K562 (cell line): Measurements from ENCODE around the gene SMAD1. TPM values are rescaled to one million over a fixed set of nuclear protein-coding genes. Genes with fewer than 3 reads are reported as not detected.

Experiments used
- ATAC-seq: fragments of 200-7000 bp; cut with Tn5 transposase; 3 replicates; pipeline ENCODE4 v1.9.1; 2020; ENCODE audit warnings: moderate library complexity
- BruUV-seq: library from RNA; stranded (reverse); fragments of 400-500 nt; replicated peaks from 2 replicates; lab custom pipeline; 2021; lab: Mats Ljungman, UMichigan
- CTCF ChIA-PET: fragments of 300-600 bp; formaldehyde crosslinking; extraction: SDS; loops from one replicate; lab custom pipeline; 2021; ENCODE audit warnings: low intra/inter-chr PET ratio; lab: Yijun Ruan, JAX
- POLR2A ChIA-PET: fragments of 300-600, 350-650 bp; sonication (Branson Sonifier 250); formaldehyde crosslinking; extraction: SDS; loops from one replicate; lab custom pipeline; 2021; ENCODE audit warnings: antibody characterized with exemption, inconsistent platforms; lab: Yijun Ruan, JAX
- DNase-seq, 4 experiments: peaks; one replicate each; pipeline versions ENCODE4 v3.0.0 to v3.0.0-alpha.2; 2011 to 2018; ENCODE audit warnings: low spot score in 3 of 4, mixed read lengths in 3 of 4; ENCODE audit errors: extremely low read depth in 1 of 4
- FAIRE-seq: peaks from 2 replicates; lab custom pipeline; 2011; peaks lifted over from hg19 to GRCh38; lab: Jason Lieb, UNC
- H2AFZ ChIP-seq: 2 replicates; pipeline ENCODE4 v1.6.0; 2011; ENCODE audit warnings: low read depth, low read length, control low read depth, inconsistent platforms
- H3K27ac ChIP-seq: fragments of 200-600 bp; 3 replicates; pipeline ENCODE4 v1.8.0; 2011; ENCODE audit warnings: low read depth, mild to moderate bottlenecking, control low read depth, inconsistent platforms, low read length, moderate library complexity, mixed read lengths; ENCODE audit errors: extremely low read depth
- H3K27me3 ChIP-seq, 2 experiments: fragments of 300-600 bp in 1 of 2; 2 replicates in 1 of 2; 3 replicates in 1 of 2; pipeline versions ENCODE4 v1.6.0 to v1.8.0; 2011; ENCODE audit warnings: inconsistent platforms in 2 of 2, low read length in 2 of 2, mild to moderate bottlenecking in 1 of 2, mixed read lengths in 1 of 2, moderate library complexity in 1 of 2; ENCODE audit not compliant: control insufficient read depth in 2 of 2, insufficient read depth in 2 of 2
- H3K36me3 ChIP-seq: fragments of 300-600 bp; 3 replicates; pipeline ENCODE4 v1.8.0; 2011; ENCODE audit warnings: mild to moderate bottlenecking, low read length, inconsistent platforms; ENCODE audit not compliant: control insufficient read depth, insufficient read depth
- H3K4me1 ChIP-seq, 2 experiments: fragments of 200-600 bp in 1 of 2; replicated peaks in 1 of 2; 2 replicates in 1 of 2; 3 replicates in 1 of 2; pipeline versions ENCODE4 v1.5.1 to v1.8.0; 2011; ENCODE audit warnings: inconsistent platforms in 2 of 2, low read length in 2 of 2, mild to moderate bottlenecking in 1 of 2, mixed read lengths in 1 of 2, moderate library complexity in 1 of 2; ENCODE audit not compliant: control insufficient read depth in 2 of 2, insufficient read depth in 2 of 2
- H3K4me2 ChIP-seq: 2 replicates; pipeline ENCODE4 v1.6.1; 2011; ENCODE audit warnings: low read length, control low read depth, inconsistent platforms, mixed read lengths; ENCODE audit not compliant: insufficient read depth
- H3K4me3 ChIP-seq: fragments of 200-600 bp; sonication (generic), shearing (Covaris generic); 2 replicates; pipeline ENCODE4 v1.5.1; 2016; ENCODE audit warnings: control low read depth, inconsistent platforms
- H3K79me2 ChIP-seq: fragments of 200-600 bp; 3 replicates; pipeline ENCODE4 v1.8.0; 2011; ENCODE audit warnings: low read length, inconsistent platforms; ENCODE audit not compliant: control insufficient read depth, insufficient read depth
- H3K9ac ChIP-seq, 2 experiments: 2 replicates each; pipeline versions ENCODE4 v1.6.0 to v1.6.1; 2011; ENCODE audit warnings: low read depth in 2 of 2, low read length in 2 of 2, control low read depth in 1 of 2, inconsistent platforms in 1 of 2, mild to moderate bottlenecking in 1 of 2, mixed read lengths in 1 of 2; ENCODE audit not compliant: insufficient read depth in 1 of 2
- H3K9me1 ChIP-seq: one replicate; pipeline ENCODE4 v1.6.0; 2011; ENCODE audit warnings: inconsistent platforms, mild to moderate bottlenecking, low read length, moderate library complexity; ENCODE audit not compliant: control insufficient read depth, insufficient read depth
- H3K9me3 ChIP-seq: replicated peaks from 2 replicates; pipeline ENCODE4 v1.5.1; 2011; ENCODE audit warnings: low read depth, low read length, inconsistent platforms; ENCODE audit not compliant: control insufficient read depth, insufficient read depth
- H4K20me1 ChIP-seq: replicated peaks from 2 replicates; pipeline ENCODE4 v1.6.1; 2011; ENCODE audit warnings: low read length, inconsistent platforms, mixed read lengths; ENCODE audit not compliant: control insufficient read depth, insufficient read depth
- BRD4 ChIP-seq: fragments of 200-600 bp; sonication (generic); IDR thresholded peaks from 2 replicates; pipeline ENCODE4 v1.6.1; 2017; ENCODE audit warnings: inconsistent platforms
- CTCF ChIP-seq, 3 experiments: IDR thresholded peaks in 2 of 3; conservative IDR thresholded peaks in 1 of 3; 2 replicates each; pipeline ENCODE4 v1.5.1; 2011 to 2012; ENCODE audit warnings: low read length in 3 of 3, mild to moderate bottlenecking in 3 of 3, control low read depth in 2 of 3, improper control_type of control experiment in 1 of 3, inconsistent platforms in 1 of 3, low read depth in 1 of 3, mixed read lengths in 1 of 3, moderate library complexity in 1 of 3; ENCODE audit not compliant: insufficient read depth in 2 of 3
- MAZ ChIP-seq, 2 experiments: fragments of 450-650 bp in 1 of 2; sonication (generic) in 1 of 2; formaldehyde crosslinking; IDR thresholded peaks in 1 of 2; conservative IDR thresholded peaks in 1 of 2; 2 replicates each; pipeline versions ENCODE4 v1.4.0 to v1.5.0; 2020; ENCODE audit warnings: mild to moderate bottlenecking in 1 of 2, missing genetic modification reagents in 1 of 2
- NFE2L1 ChIP-seq: fragments of 450-650 bp; IDR thresholded peaks from 2 replicates; pipeline ENCODE4 v1.6.1; 2016; ENCODE audit warnings: missing genetic modification characterization, low read depth, mild to moderate bottlenecking, missing compliant biosample characterization, moderate library complexity, borderline replicate concordance
- RAD21 ChIP-seq, 2 experiments: fragments of 250-450 bp in 1 of 2; fragments of 450-650 bp in 1 of 2; sonication (Bioruptor Pico) in 1 of 2; formaldehyde crosslinking in 1 of 2; IDR thresholded peaks in 1 of 2; conservative IDR thresholded peaks in 1 of 2; 2 replicates each; pipeline versions ENCODE4 v1.4.0 to v1.8.0; 2020 to 2022; ENCODE audit warnings: mild to moderate bottlenecking in 2 of 2, moderate library complexity in 1 of 2
- REST ChIP-seq, 2 experiments: fragments of 450-650 bp; formaldehyde crosslinking in 1 of 2; IDR thresholded peaks; 2 replicates each; pipeline versions ENCODE4 v1.4.0 to v1.6.1; 2014 to 2020; ENCODE audit warnings: mild to moderate bottlenecking in 2 of 2, borderline replicate concordance in 1 of 2, low read depth in 1 of 2
- SLC30A9 ChIP-seq: fragments of 250-450 bp; sonication (Bioruptor Pico); IDR thresholded peaks from 2 replicates; pipeline ENCODE4 v1.8.0; 2022; ENCODE audit warnings: mild to moderate bottlenecking, moderate library complexity
- SMC3 ChIP-seq: conservative IDR thresholded peaks from 2 replicates; pipeline ENCODE4 v1.6.1; 2011; ENCODE audit warnings: low read depth, low read length, improper control_type of control experiment; ENCODE audit not compliant: insufficient read depth
- SNRNP70 ChIP-seq: fragments of 200-400 bp; formaldehyde crosslinking; optimal IDR thresholded peaks from 2 replicates; pipeline ENCODE3; 2017; ENCODE audit warnings: low read depth, low read length
- WGBS: fragments of 100-300 bp; shearing (Covaris generic); methylation state at CpG from one replicate; pipeline ENCODE4 v1.1.6; 2016; ENCODE audit warnings: low coverage, mixed read lengths; ENCODE audit not compliant: insufficient coverage; ENCODE audit errors: missing lambda C conversion rate; 5-methylcytosine and 5-hydroxymethylcytosine counted together
- in situ Hi-C: fragments of 300-500 bp; cut with MboI; formaldehyde crosslinking; loops from 4 replicates; pipeline ENCODE4 v1.15.0; 2018; ENCODE audit warnings: inconsistent platforms, mixed read lengths
- intact Hi-C: fragments of 100-400 bp; cut with micrococcal nuclease; formaldehyde crosslinking; loops from 2 replicates; pipeline ENCODE4 v1.14.2; 2022
- polyA plus RNA-seq, 8 experiments: library from polyadenylated mRNA; depleted of rRNA in 4 of 8; stranded (reverse) in 5 of 8; unstranded in 3 of 8; fragments of >200 nt; fragmentation: Nextera tagmentation in 2 of 8; fragmentation: Illumina TruSeq in 1 of 8; extraction: Ambion mirVana in 2 of 8; extraction: Trizol in 1 of 8; gene quantifications; 2 replicates each; pipeline versions ENCODE4 v1.2.1 to v1.2.3, GENCODE V29; 2011 to 2014; ENCODE audit warnings: inconsistent platforms in 1 of 8, missing spikeins in 1 of 8
- total RNA-seq, 7 experiments: library from RNA; depleted of rRNA in 6 of 7; stranded (reverse); fragments of >200 nt in 6 of 7; fragmentation: Illumina TruSeq in 2 of 7; extraction: Trizol in 2 of 7; gene quantifications; 2 replicates each; pipeline versions ENCODE4 v1.2.1 to v1.2.3, GENCODE V29; 2011 to 2021; ENCODE audit warnings: low replicate concordance in 1 of 7

SMAD1 gene
- total and polyA plus RNA-seq, 9 of the 15 experiments (the other 6 are each of a cell fraction or from before 2014, with no cell fraction given): 0.05 to 0.54 (median 0.21) TPM; not detected in 3

- TF ChIP-seq BRD4: no peak
These were observed 73.0 kb downstream of the SMAD1 start (continued) for GRCh38 chr4:145554691-145555090.

- peak; percentile 83 for FAIRE-seq
- Histone ChIP-seq H3K27me3 (peaks cover 0 to 4% of the 10 kb centered on the region in 2 experiments; a peak in 1 of 5 replicates), H3K27ac (no peak overlapping the region), H3K9ac (no peak overlapping the region), H3K36me3 (no peaks in the 10 kb centered on the region), H3K9me1 (no peaks in the 10 kb centered on the region), H3K4me3 (no peak overlapping the region), H3K4me1 (no peaks in the 10 kb centered on the region), H2AFZ (no peak overlapping the region), H3K9me3 (no peaks in the 10 kb centered on the region), H3K79me2 (no peaks in the 10 kb centered on the region), H4K20me1 (no peaks in the 10 kb centered on the region), H3K4me2 (no peak overlapping the region)
- 5% methylated on average over 3 of the region's 3 CpGs for WGBS
- BruUV-seq: no TSS peak
- ChIA-PET POLR2A (no interaction called here), CTCF (interaction anchor here (1.4 to 1.8 kb wide), 2 partner anchors 341 to 403 kb away, joined by 8 read pairs; no protein-coding TSS in a partner anchor)
- in situ Hi-C loops: loop anchor here (25.0 kb wide), 1 partner anchor 320 kb away; no protein-coding TSS in a partner anchor
- ATAC-seq: peak; percentile 99
- DNase-seq: peak; percentile 52 to 71 (median 67)
- intact Hi-C loops: loop anchor here (1.0 to 5.0 kb wide), 2 partner anchors 323 to 405 kb away; no protein-coding TSS in a partner anchor
- TF ChIP-seq RAD21 (CRISPR knock-in tag; conservative IDR thresholded peaks at IDR 0.05 in 1 of 2, IDR thresholded peaks at IDR 0.05 in 1 of 2): peak; percentile 57 to 65
- TF ChIP-seq SMC3: peak; percentile 62
- TF ChIP-seq REST (IDR thresholded peaks at IDR 0.05; ENCODE audit: borderline replicate concordance): peak; percentile 60; the same call in 1 of the 2 replicates
- TF ChIP-seq REST (CRISPR knock-in tag; IDR thresholded peaks at IDR 0.05; ENCODE audit: low read depth): no peak
- no peak for TF ChIP-seq SNRNP70
- TF ChIP-seq SLC30A9 (CRISPR knock-in tag): no peak
- peak; percentile 86 to 99 (median 99) for TF ChIP-seq CTCF (IDR thresholded peaks at IDR 0.05 in 2 of 3, conservative IDR thresholded peaks at IDR 0.05 in 1 of 3; ENCODE audit: insufficient read depth in 2 of 3, low read depth in 1 of 3, low read length in 3 of 3)
- TF ChIP-seq NFE2L1: no peak
- TF ChIP-seq MAZ (CRISPR knock-in tag; conservative IDR thresholded peaks at IDR 0.05 in 1 of 2, IDR thresholded peaks at IDR 0.05 in 1 of 2): peak in 1 of 2 experiments; percentile 32; a peak in 1 of 4 replicates
These were observed 76.1 kb downstream of the SMAD1 start for GRCh38 chr4:145557720-145558119.
